Skin epidermis (tissue), 12 donors: ENCODE results near the gene GNAZ.
"Not testable (repeated sequence)": the region's sequence is repeated elsewhere in the genome, so short reads cannot be mapped to it uniquely, and the experiment has no call there.

Experiments used
- H3K27ac ChIP-seq, 21 experiments: fragments of 200-600 bp; sonication (generic) in 11 of 21; one replicate each; pipeline ENCODE4 v1.5.0; 2020; ENCODE audit warnings: mild to moderate bottlenecking in 3 of 21, inconsistent platforms in 2 of 21, moderate library complexity in 2 of 21
- H3K4me3 ChIP-seq, 7 experiments: fragments of 200-600 bp; sonication (generic) in 2 of 7; one replicate each; pipeline ENCODE4 v1.5.0; 2020; ENCODE audit warnings: inconsistent platforms in 2 of 7, mild to moderate bottlenecking in 2 of 7, moderate library complexity in 1 of 7

GNAZ gene

GRCh38 chr22:23070418-23071229, at the start of gene GNAZ:
Gene GNAZ (plus strand): TSS chr22:23070519. CDS start chr22:23095696, 25,177 bp downstream.
- Histone ChIP-seq H3K4me3 (peak within 1 kb of the TSS; percentile 34 to 51 (median 40)), H3K27ac (peak within 1 kb of the TSS in 4 of 21 experiments; percentile 2 to 58 (median 24))

GRCh38 chr22:23020659-23021293, 49.5 kb upstream of the GNAZ start:
- Histone ChIP-seq H3K27ac (no peak overlapping the region), H3K4me3 (no peak overlapping the region)

GRCh38 chr22:23021660-23022353, 48.5 kb upstream of the GNAZ start:
- not testable (repeated sequence) for H3K4me3 ChIP-seq, H3K27ac ChIP-seq

GRCh38 chr22:23023294-23023693, 47.0 kb upstream of the GNAZ start:
- Histone ChIP-seq H3K27ac (no peak overlapping the region), H3K4me3 (no peak overlapping the region)

- Histone ChIP-seq H3K27ac (no peak overlapping the region), H3K4me3 (no peak overlapping the region)
Measured at GRCh38 chr22:23026777-23027176, 43.5 kb upstream of the GNAZ start.

GRCh38 chr22:23027849-23028248, 42.5 kb upstream of the GNAZ start:
- not testable (repeated sequence) for H3K27ac ChIP-seq, H3K4me3 ChIP-seq

GRCh38 chr22:23029521-23030228, 40.6 kb upstream of the GNAZ start:
- Histone ChIP-seq H3K4me3 (no peak overlapping the region), H3K27ac (no peak overlapping the region)

- no peak overlapping the region for H3K4me3 ChIP-seq
Measured at GRCh38 chr22:23031381-23031780, 38.9 kb upstream of the GNAZ start.

GRCh38 chr22:23031786-23032185, 38.5 kb upstream of the GNAZ start:
- Histone ChIP-seq H3K4me3 (no peak overlapping the region), H3K27ac (no peak overlapping the region)

More at GRCh38 chr22:23031381-23031780, 38.9 kb upstream of the GNAZ start:
- no peak overlapping the region for H3K27ac ChIP-seq

GRCh38 chr22:23032658-23033057, 37.7 kb upstream of the GNAZ start:
- H3K27ac ChIP-seq = no peak overlapping the region

GRCh38 chr22:23033116-23033905, 37.0 kb upstream of the GNAZ start:
- H3K27ac ChIP-seq = no peak overlapping the region
- H3K4me3 ChIP-seq = no peak overlapping the region

More at GRCh38 chr22:23032658-23033057, 37.7 kb upstream of the GNAZ start:
- no peak overlapping the region for H3K4me3 ChIP-seq

GRCh38 chr22:23034621-23035556, 35.4 kb upstream of the GNAZ start:
- Histone ChIP-seq H3K4me3 (no peak overlapping the region), H3K27ac (no peak overlapping the region)

GRCh38 chr22:23035557-23036277, 34.6 kb upstream of the GNAZ start:
- Histone ChIP-seq H3K27ac (no peak overlapping the region), H3K4me3 (no peak overlapping the region)

- Histone ChIP-seq H3K27ac (no peak overlapping the region), H3K4me3 (no peak overlapping the region)
Measured at GRCh38 chr22:23036684-23037428, 33.5 kb upstream of the GNAZ start.

GRCh38 chr22:23037429-23038333, 32.6 kb upstream of the GNAZ start:
- H3K4me3 ChIP-seq = no peak overlapping the region
- no peak overlapping the region for H3K27ac ChIP-seq

GRCh38 chr22:23038334-23038642, 32.0 kb upstream of the GNAZ start:
- no peak overlapping the region for H3K4me3 ChIP-seq
- no peak overlapping the region for H3K27ac ChIP-seq
